ENCODE results near the gene G0S2. TPM values are rescaled to one million over a fixed set of nuclear protein-coding genes. Genes with fewer than 3 reads are reported as not detected.

Gene G0S2
- total RNA-seq, 1 donor from 2014 or later: 5.9 TPM

- TF ChIP-seq EZH2 (IDR thresholded peaks at IDR 0.05; ENCODE audit: insufficient read depth, low read length) (no peak), CTCF (IDR thresholded peaks at IDR 0.05; ENCODE audit: insufficient read depth, low read depth, low read length) (no peak)
- Histone ChIP-seq H4K20me1 (ENCODE audit: insufficient read depth, low read length) (no peaks in the 10 kb centered on the region), H3K27ac (ENCODE audit: low read depth, low read length) (no peak overlapping the region), H3K4me3 (ENCODE audit: insufficient read depth, low read depth, low read length) (no peak overlapping the region), H2AFZ (ENCODE audit: low read depth, low read length) (no peak overlapping the region), H3K4me2 (ENCODE audit: low read length) (no peak overlapping the region), H3K9me3 (ENCODE audit: insufficient read depth, low read depth, low read length) (no peaks in the 10 kb centered on the region), H3K79me2 (ENCODE audit: insufficient read depth, low read length) (no peaks in the 10 kb centered on the region), H3K36me3 (ENCODE audit: insufficient read depth, low read length) (no peaks in the 10 kb centered on the region), H3K9ac (ENCODE audit: low read length) (no peak overlapping the region), H3K4me1 (ENCODE audit: insufficient read depth, low read length) (peaks cover 7% of the 10 kb centered on the region), H3K27me3 (ENCODE audit: insufficient read depth, low read length) (peaks cover 24% of the 10 kb centered on the region)
- Mint-ChIP-seq H3K27me3 (ENCODE audit: low read depth, unreplicated experiment) (peaks cover 33% of the 10 kb centered on the region), H3K4me3 (ENCODE audit: unreplicated experiment) (no peak overlapping the region), H3K9me3 (ENCODE audit: unreplicated experiment) (peaks cover under 1% of the 10 kb centered on the region), H3K4me1 (ENCODE audit: low read depth, unreplicated experiment) (peaks cover 20% of the 10 kb centered on the region), H3K27ac (ENCODE audit: unreplicated experiment) (no peak overlapping the region), H3K36me3 (ENCODE audit: low read depth, unreplicated experiment) (no peaks in the 10 kb centered on the region)
- no peak for FAIRE-seq
- DNase-seq (ENCODE audit: low read depth): no peak
Measured at GRCh38 chr1:209691237-209691636, 16.0 kb downstream of the G0S2 start.

GRCh38 chr1:209692296-209692695 lies 17.1 kb downstream of the G0S2 start:
- H3K4me3 Mint-ChIP-seq (ENCODE audit: unreplicated experiment): no peak overlapping the region
- Histone ChIP-seq H3K27ac (ENCODE audit: low read depth, low read length) (no peak overlapping the region), H3K4me2 (ENCODE audit: low read length) (peak overlapping the region; percentile 38), H3K9me3 (ENCODE audit: insufficient read depth, low read depth, low read length) (no peaks in the 10 kb centered on the region), H3K36me3 (ENCODE audit: insufficient read depth, low read length) (no peaks in the 10 kb centered on the region), H3K27me3 (ENCODE audit: insufficient read depth, low read length) (peaks cover 19% of the 10 kb centered on the region), H3K4me3 (ENCODE audit: insufficient read depth, low read depth, low read length) (no peak overlapping the region), H3K9ac (ENCODE audit: low read length) (no peak overlapping the region), H3K4me1 (ENCODE audit: insufficient read depth, low read length) (peaks cover 7% of the 10 kb centered on the region), H2AFZ (ENCODE audit: low read depth, low read length) (no peak overlapping the region), H4K20me1 (ENCODE audit: insufficient read depth, low read length) (no peaks in the 10 kb centered on the region), H3K79me2 (ENCODE audit: insufficient read depth, low read length) (no peaks in the 10 kb centered on the region)
- no peak for DNase-seq (ENCODE audit: low read depth)
- peaks cover 38% of the 10 kb centered on the region for H3K27me3 Mint-ChIP-seq (ENCODE audit: low read depth, unreplicated experiment)
- TF ChIP-seq CTCF (IDR thresholded peaks at IDR 0.05; ENCODE audit: insufficient read depth, low read depth, low read length): no peak
- TF ChIP-seq EZH2 (IDR thresholded peaks at IDR 0.05; ENCODE audit: insufficient read depth, low read length): no peak
- peaks cover 2% of the 10 kb centered on the region for H3K9me3 Mint-ChIP-seq (ENCODE audit: unreplicated experiment)
- H3K36me3 Mint-ChIP-seq (ENCODE audit: low read depth, unreplicated experiment): no peaks in the 10 kb centered on the region
- no peak for FAIRE-seq
- H3K27ac Mint-ChIP-seq (ENCODE audit: unreplicated experiment): peak overlapping the region; percentile 3
- peaks cover 20% of the 10 kb centered on the region for H3K4me1 Mint-ChIP-seq (ENCODE audit: low read depth, unreplicated experiment)

- peaks cover 2% of the 10 kb centered on the region for H3K9me3 Mint-ChIP-seq (ENCODE audit: unreplicated experiment)
Measured at GRCh38 chr1:209692745-209693504, 17.7 kb downstream of the G0S2 start.

More at GRCh38 chr1:209692745-209693504, 17.7 kb downstream of the G0S2 start:
- TF ChIP-seq EZH2 (IDR thresholded peaks at IDR 0.05; ENCODE audit: insufficient read depth, low read length) (no peak), CTCF (IDR thresholded peaks at IDR 0.05; ENCODE audit: insufficient read depth, low read depth, low read length) (peak; percentile 88)
- H2AFZ ChIP-seq (ENCODE audit: low read depth, low read length): no peak overlapping the region
- DNase-seq (ENCODE audit: low read depth): peak; percentile 34
- Mint-ChIP-seq H3K4me3 (ENCODE audit: unreplicated experiment) (no peak overlapping the region), H3K27ac (ENCODE audit: unreplicated experiment) (no peak overlapping the region), H3K4me1 (ENCODE audit: low read depth, unreplicated experiment) (peaks cover 17% of the 10 kb centered on the region), H3K27me3 (ENCODE audit: low read depth, unreplicated experiment) (peaks cover 41% of the 10 kb centered on the region), H3K36me3 (ENCODE audit: low read depth, unreplicated experiment) (no peaks in the 10 kb centered on the region)
- H3K4me1 ChIP-seq (ENCODE audit: insufficient read depth, low read length): peaks cover 7% of the 10 kb centered on the region
- H3K36me3 ChIP-seq (ENCODE audit: insufficient read depth, low read length): no peaks in the 10 kb centered on the region
- FAIRE-seq: peak; percentile 43
- H3K9ac ChIP-seq (ENCODE audit: low read length): no peak overlapping the region
- no peaks in the 10 kb centered on the region for H3K79me2 ChIP-seq (ENCODE audit: insufficient read depth, low read length)
- H3K27me3 ChIP-seq (ENCODE audit: insufficient read depth, low read length): peaks cover 19% of the 10 kb centered on the region
- H3K4me2 ChIP-seq (ENCODE audit: low read length): peak overlapping the region; percentile 38
- H3K9me3 ChIP-seq (ENCODE audit: insufficient read depth, low read depth, low read length): no peaks in the 10 kb centered on the region
- no peaks in the 10 kb centered on the region for H4K20me1 ChIP-seq (ENCODE audit: insufficient read depth, low read length)
- H3K4me3 ChIP-seq (ENCODE audit: insufficient read depth, low read depth, low read length): no peak overlapping the region
- H3K27ac ChIP-seq (ENCODE audit: low read depth, low read length): no peak overlapping the region
